SK-N-DZ (cell line): ENCODE data around the gene SHQ1.
"Not testable (repeated sequence)": the region's sequence is repeated elsewhere in the genome, so short reads cannot be mapped to it uniquely, and the experiment has no call there.

Source experiments
- DNase-seq: peaks from one replicate; pipeline ENCODE4 v3.0.0-alpha.2; 2015; ENCODE audit warnings: low spot score

Gene SHQ1

GRCh38 chr3:72719137-72719536 is 129.1 kb downstream of the SHQ1 start:
- no peak for DNase-seq

GRCh38 chr3:72714135-72714534 is 134.1 kb downstream of the SHQ1 start:
- DNase-seq, result not testable (repeated sequence)

- DNase-seq, result not testable (repeated sequence)
These were observed 137.8 kb downstream of the SHQ1 start for GRCh38 chr3:72710471-72710870.

- no peak for DNase-seq
These were observed 139.8 kb downstream of the SHQ1 start for GRCh38 chr3:72708441-72708840.

- DNase-seq, result no peak
These were observed 145.2 kb downstream of the SHQ1 start for GRCh38 chr3:72702997-72703396.

- DNase-seq, result no peak
These were observed 145.9 kb downstream of the SHQ1 start for GRCh38 chr3:72702390-72702789.

- no peak for DNase-seq
These were observed 148.1 kb downstream of the SHQ1 start for GRCh38 chr3:72700106-72700505.

- no peak for DNase-seq
These were observed 148.6 kb downstream of the SHQ1 start for GRCh38 chr3:72699631-72700030.
